ENCODE data around the gene DYNLT1.

The DYNLT1 gene

DNA sequence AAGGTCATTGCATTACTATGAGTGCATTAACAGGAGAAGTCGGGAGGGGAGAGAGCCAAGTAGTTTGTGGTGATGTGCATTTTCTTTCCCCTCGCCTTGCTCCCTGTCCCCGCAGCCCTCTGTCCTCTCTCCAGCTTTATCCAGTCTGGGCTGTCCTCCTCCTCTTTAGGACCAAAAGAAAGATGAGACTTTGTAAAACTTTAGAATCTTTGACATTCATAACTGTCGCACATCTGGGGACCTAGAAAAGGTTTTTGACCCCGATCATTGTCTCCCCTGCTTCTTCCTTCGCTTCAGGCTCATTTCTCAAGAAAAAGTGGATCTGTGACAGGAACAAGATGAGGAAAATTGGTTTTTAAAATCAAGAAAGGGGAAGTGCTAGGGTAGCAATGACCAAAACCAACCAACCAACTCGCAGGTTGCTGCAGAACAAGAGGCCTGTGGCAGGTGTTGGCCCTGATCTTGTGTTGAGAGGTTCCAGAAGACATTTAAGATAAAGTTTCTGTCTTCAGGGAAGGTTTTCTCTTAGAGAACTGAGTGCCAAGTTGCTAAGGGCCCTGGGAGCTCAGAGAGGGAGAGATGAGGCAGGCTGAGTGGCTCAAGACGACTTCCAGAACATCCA, 22.9 kb upstream of the DYNLT1 start:
- no peaks in the 10 kb centered on the region for H3K9me3 ChIP-seq
- peaks cover 71 to 80% of the 10 kb centered on the region in 2 experiments for H3K4me1 ChIP-seq (ENCODE audit: control insufficient read depth in 1 of 2, insufficient read depth in 1 of 2, low read depth in 1 of 2, low read length in 1 of 2)
- H3K36me3 ChIP-seq = peaks cover 33% of the 10 kb centered on the region
- H3K27me3 ChIP-seq = no peaks in the 10 kb centered on the region
- peak overlapping the region; percentile 35 to 48 for H3K4me3 ChIP-seq (ENCODE audit: low read depth in 1 of 2, low read length in 1 of 2)
- TF ChIP-seq, protein P1, sequence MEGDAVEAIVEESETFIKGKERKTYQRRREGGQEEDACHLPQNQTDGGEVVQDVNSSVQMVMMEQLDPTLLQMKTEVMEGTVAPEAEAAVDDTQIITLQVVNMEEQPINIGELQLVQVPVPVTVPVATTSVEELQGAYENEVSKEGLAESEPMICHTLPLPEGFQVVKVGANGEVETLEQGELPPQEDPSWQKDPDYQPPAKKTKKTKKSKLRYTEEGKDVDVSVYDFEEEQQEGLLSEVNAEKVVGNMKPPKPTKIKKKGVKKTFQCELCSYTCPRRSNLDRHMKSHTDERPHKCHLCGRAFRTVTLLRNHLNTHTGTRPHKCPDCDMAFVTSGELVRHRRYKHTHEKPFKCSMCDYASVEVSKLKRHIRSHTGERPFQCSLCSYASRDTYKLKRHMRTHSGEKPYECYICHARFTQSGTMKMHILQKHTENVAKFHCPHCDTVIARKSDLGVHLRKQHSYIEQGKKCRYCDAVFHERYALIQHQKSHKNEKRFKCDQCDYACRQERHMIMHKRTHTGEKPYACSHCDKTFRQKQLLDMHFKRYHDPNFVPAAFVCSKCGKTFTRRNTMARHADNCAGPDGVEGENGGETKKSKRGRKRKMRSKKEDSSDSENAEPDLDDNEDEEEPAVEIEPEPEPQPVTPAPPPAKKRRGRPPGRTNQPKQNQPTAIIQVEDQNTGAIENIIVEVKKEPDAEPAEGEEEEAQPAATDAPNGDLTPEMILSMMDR (IDR thresholded peaks at IDR 0.05) = no peak
- H3K27ac ChIP-seq = peak overlapping the region; percentile 97

DNA sequence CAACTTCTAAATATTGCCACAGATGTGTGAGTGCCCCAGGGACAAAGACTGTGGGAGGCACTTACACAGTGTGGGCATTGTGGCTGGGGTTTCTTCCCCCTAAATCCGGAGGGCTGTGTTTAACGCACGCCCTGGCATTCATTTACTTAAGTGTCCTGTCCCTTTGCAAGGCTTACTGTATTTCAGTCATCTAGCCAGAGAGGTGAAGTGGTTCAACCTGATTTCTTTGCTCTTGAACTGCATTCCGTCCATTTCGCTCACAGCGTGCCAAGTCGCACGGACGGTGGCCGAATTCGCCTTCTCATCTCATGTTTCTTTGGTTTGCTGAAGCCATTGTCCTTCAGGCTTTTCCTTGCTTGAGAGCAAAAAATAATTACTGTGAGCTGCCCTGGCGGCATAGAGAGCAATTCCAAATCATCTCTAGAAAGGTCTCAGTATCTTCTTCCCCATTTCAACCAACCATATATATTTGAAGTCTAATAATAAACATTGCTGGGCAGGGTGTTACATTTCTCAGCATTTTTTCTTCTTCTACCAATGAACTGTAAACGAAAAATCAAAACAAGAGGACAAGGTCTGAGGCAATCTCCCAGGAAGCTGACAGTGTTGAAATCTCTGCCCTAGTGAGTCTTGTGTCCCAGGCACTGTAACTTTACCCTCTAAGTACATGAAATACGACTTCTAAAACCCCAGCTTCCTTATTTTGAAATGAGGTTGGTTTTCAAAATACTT, 22.3 kb upstream of the DYNLT1 start:
- Histone ChIP-seq H3K4me3 (ENCODE audit: low read depth in 1 of 2, low read length in 1 of 2) (peak overlapping the region; percentile 22 to 35), H3K27me3 (no peaks in the 10 kb centered on the region), H3K36me3 (peaks cover 34% of the 10 kb centered on the region), H3K27ac (peak overlapping the region; percentile 97), H3K9me3 (no peaks in the 10 kb centered on the region), H3K4me1 (ENCODE audit: control insufficient read depth in 1 of 2, insufficient read depth in 1 of 2, low read depth in 1 of 2, low read length in 1 of 2) (peaks cover 77 to 87% of the 10 kb centered on the region in 2 experiments)
- TF ChIP-seq, protein P1 (IDR thresholded peaks at IDR 0.05) = peak; percentile 44

DNA sequence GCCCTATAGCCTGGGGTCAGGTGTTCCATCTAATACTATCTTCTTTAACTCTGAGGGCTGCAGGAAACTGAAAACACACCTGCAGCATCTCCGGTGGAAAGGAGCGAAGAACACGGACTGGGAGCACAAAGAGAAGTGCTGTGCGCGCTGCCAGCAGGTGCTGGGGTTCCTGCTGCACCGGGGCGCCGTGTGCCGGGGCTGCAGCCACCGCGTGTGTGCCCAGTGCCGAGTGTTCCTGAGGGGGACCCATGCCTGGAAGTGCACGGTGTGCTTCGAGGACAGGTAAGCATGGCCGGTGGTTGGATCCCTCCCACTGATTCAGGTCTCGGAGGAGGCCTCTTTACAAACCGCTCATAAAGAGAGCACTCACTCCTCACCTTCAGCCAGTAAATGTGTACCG, 20.8 kb upstream of the DYNLT1 start:
- H3K4me3 ChIP-seq (ENCODE audit: low read depth in 1 of 2, low read length in 1 of 2) = no peak overlapping the region
- TF ChIP-seq, protein P1 (IDR thresholded peaks at IDR 0.05) = no peak
- H3K4me1 ChIP-seq (ENCODE audit: control insufficient read depth in 1 of 2, insufficient read depth in 1 of 2, low read depth in 1 of 2, low read length in 1 of 2) = peaks cover 92 to 100% of the 10 kb centered on the region in 2 experiments
- peaks cover 38% of the 10 kb centered on the region for H3K36me3 ChIP-seq
- no peaks in the 10 kb centered on the region for H3K27me3 ChIP-seq
- H3K9me3 ChIP-seq = no peaks in the 10 kb centered on the region
- peak overlapping the region; percentile 97 for H3K27ac ChIP-seq

DNA sequence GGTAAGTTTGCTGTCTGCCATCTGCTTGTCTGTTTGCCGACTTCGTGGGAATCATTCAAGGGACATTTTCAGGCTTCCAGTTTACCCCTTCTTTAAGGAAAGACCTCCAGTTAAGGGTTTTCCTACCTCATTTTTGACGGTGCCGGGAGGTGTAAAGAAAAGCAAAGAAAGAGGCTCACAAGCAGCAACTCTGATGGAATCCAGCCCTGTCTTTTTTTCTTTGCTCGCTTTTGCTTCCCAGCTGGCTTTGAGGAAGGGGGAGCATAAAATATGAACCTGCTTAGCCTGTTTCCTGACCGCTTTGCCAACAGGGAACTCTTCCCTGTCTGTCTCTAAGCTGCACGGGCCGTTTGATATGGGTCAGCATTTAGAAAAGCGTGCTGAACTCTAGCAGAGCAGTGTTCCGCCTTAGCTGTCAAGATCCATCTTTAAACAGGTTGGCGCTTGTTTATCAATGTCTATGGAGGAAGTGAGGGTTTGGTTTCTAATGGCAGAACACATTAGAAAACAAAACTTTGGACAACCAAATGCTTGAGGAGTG, 19.2 kb upstream of the DYNLT1 start:
- Histone ChIP-seq H3K27me3 (no peaks in the 10 kb centered on the region), H3K4me3 (ENCODE audit: low read depth in 1 of 2, low read length in 1 of 2) (peak overlapping the region; percentile 28 to 43), H3K27ac (peak overlapping the region; percentile 73), H3K36me3 (peaks cover 33% of the 10 kb centered on the region), H3K9me3 (no peaks in the 10 kb centered on the region), H3K4me1 (ENCODE audit: control insufficient read depth in 1 of 2, insufficient read depth in 1 of 2, low read depth in 1 of 2, low read length in 1 of 2) (peaks cover 89 to 94% of the 10 kb centered on the region in 2 experiments)
- TF ChIP-seq, protein P1 (IDR thresholded peaks at IDR 0.05) = no peak

DNA sequence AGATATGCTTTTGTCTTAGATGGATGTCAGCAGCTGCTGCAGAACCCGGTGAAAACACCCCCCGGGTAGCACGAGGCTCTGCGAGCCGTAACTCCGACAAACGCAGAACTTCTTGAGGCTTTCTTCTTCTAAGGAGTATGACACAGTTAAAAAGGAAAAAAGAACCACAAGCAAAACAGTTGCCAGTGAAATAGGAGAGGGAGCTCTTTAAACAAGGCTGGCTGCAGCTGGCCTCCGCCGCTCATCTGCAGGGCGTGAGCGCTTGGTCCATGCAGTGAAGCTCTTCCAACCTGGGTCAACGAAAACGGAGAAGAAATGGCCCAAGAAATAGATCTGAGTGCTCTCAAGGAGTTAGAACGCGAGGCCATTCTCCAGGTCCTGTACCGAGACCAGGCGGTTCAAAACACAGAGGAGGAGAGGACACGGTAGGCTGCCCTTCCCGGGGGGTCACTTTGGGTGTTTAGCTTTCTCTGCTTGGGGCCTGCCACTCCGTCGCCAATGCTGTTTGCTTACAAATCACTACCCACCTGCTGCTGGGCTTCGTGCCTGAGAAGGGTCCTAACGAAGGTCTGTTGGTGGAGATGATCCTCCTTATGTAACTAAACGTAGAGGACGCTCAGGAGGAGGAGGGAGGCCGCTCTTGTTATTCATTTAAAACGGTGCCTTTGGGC, 18.5 kb upstream of the DYNLT1 start:
- Histone ChIP-seq H3K27me3 (no peaks in the 10 kb centered on the region), H3K27ac (peak overlapping the region; percentile 73), H3K4me3 (ENCODE audit: low read depth in 1 of 2, low read length in 1 of 2) (peak overlapping the region; percentile 28 to 43), H3K9me3 (no peaks in the 10 kb centered on the region), H3K4me1 (ENCODE audit: control insufficient read depth in 1 of 2, insufficient read depth in 1 of 2, low read depth in 1 of 2, low read length in 1 of 2) (peaks cover 86 to 88% of the 10 kb centered on the region in 2 experiments), H3K36me3 (peaks cover 33% of the 10 kb centered on the region)
- TF ChIP-seq, protein P1 (IDR thresholded peaks at IDR 0.05) = no peak

Data from neutrophil (primary cell).